Measurements from ENCODE around the gene NNAT.

GRCh38 chr20:37540001-37540400 lies 19.0 kb downstream of the NNAT start:
- TF ChIP-seq YY1 (IDR thresholded peaks at IDR 0.05; ENCODE audit: insufficient read depth, insufficient read length), result no peak
- no peak for TF ChIP-seq SUZ12 (IDR thresholded peaks at IDR 0.05; ENCODE audit: extremely low read depth, insufficient read depth, insufficient read length)
- TF ChIP-seq ZNF274 (IDR thresholded peaks at IDR 0.05; ENCODE audit: low read depth, low read length), result no peak

All from NT2/D1 (cell line).